GDM1 (cell line): Measurements from ENCODE around the gene SP140.
"Not testable (repeated sequence)": the region's sequence is repeated elsewhere in the genome, so short reads cannot be mapped to it uniquely, and the experiment has no call there.

Source experiments
- DNase-seq: peaks from one replicate; lab custom pipeline; 2025; lab: John Stamatoyannopoulos, UW

Gene SP140

DNA sequence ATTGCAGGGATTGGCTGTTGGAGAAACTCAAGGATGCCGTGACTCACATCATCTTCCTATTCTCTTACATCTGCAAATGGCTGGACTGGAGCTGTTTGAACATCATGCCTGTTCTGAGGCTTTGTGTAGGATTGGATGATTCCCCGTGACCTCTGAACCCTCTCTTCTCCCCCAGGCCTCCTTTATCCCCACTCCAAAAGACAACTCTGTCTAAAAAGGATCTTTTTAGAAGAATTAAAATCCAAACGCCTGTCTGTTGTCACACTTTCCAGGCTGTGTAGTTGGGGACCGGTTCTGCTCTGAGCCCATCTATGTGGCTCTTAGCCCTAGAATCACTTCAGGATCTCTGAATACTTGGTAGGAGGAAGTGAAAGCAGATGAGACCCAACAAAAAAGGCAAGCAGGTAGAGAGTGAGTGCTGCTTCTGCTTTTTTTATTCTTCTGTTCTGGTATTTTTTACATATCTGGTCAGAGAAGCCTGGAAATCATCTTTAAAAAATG lies 565 bp downstream of the SP140 start:
- no peak for DNase-seq

DNA sequence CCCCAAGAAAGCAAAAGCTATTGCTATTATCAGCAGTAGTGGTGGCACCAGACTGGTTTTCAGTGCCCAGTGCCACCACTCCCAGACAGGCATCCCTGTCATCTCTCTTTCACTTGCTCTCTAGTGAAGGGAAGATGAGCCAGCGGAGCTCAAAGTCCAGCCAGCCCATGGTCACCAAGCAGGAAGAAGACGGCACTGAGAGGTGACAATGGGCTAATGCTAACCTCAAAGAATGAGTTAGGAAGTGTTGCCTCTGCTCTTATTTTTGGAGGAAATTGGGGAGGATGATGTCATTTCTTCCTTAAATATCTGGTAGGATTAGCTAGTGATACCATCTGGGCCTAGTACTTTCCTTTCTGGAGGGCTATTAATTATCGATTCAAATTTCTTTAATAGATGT lies 1.7 kb downstream of the SP140 start:
- DNase-seq = no peak

DNA sequence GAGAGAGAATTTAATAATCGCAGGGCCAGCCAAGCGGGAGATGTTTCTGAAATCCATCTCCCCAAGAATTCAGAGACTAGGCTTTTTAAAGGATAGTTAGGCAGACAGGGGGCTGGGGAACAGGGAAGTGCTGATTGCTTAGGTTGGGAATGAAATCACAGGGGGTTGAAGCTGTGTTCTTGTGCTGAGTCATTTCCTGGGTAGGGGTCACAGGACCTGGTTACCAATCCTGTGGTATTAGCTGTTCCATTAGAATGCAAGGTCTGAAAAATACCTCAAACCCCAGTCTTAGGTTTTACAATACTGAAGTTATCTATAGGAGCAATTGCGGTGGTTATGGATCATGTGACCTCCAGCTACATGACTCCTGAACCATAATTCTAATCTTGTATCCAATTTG lies 4.6 kb downstream of the SP140 start:
- no peak for DNase-seq

- no peak for DNase-seq
Measured at GRCh38 chr2:230230496-230231200, 5.1 kb downstream of the SP140 start.

- DNase-seq = no peak
Measured at GRCh38 chr2:230231251-230231650, 5.7 kb downstream of the SP140 start.

DNA sequence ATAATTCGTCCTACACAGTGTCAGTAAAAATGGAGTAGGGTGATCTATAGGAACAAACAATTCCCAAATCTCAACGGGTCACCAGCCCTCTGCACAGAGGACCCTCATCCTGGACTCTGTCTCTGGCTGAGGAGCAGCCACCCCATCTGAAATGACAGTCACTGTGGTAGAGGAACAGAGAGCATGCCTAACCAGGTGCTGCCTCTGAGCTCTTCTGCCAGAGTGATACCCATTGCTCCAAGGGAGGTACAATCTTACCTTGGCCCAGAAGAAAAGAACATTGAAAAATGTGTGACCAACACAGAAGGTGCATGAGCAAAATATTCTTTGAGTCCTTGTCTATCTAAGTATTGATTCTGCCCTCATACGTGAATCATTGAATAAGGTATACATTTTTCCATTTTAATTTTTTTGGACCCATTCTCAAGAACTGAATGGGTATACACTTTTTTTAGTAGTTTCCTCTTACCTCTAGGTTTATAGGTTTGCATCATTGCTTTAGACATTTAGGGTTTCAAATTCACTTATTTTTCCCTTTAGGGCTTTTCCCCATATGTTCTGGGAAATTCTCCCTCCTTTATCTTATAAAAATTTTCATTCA lies 8.7 kb downstream of the SP140 start:
- DNase-seq = no peak

DNA sequence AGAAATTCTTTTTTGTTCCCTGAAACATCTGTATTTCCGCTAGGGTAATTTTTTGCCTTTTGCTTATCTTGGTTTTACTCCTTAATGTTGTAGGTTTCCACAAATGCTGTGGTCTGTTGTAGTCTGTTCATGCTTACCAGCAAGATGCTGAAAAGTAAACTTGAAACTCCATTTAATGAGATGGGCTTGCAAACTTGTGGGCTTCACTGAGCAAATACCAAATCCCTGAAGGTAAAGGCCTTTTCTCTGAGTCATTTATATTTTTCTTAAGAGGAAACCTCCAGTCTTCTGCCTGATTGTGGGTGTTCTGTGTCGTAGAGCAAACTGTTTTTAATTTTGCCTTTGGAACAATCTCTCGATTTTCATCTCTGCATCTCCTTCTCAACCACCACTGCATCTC lies 9.3 kb downstream of the SP140 start:
- no peak for DNase-seq

GRCh38 chr2:230244211-230244610 lies 18.7 kb downstream of the SP140 start:
- no peak for DNase-seq

DNA sequence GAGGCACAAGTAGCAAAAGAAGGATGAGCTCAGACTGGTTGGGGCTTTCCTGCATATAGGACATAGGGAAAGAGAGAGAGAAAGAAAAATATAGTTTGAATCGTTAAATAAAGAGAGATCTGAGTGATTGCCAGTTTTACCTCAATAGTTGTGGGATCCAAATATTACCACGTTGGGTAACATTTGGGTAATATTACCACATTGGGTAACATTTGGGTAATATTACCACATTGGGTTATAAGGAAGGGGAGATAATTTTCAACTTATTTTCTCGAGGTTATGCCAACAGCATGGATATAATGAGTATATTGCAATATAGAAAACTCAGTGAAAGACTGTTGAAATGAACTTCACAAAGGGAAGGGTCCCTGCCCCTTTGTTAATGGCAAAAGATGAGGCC lies 20.7 kb downstream of the SP140 start:
- DNase-seq = no peak

- DNase-seq = no peak
Measured at GRCh38 chr2:230250231-230250630, 24.7 kb downstream of the SP140 start.

DNA sequence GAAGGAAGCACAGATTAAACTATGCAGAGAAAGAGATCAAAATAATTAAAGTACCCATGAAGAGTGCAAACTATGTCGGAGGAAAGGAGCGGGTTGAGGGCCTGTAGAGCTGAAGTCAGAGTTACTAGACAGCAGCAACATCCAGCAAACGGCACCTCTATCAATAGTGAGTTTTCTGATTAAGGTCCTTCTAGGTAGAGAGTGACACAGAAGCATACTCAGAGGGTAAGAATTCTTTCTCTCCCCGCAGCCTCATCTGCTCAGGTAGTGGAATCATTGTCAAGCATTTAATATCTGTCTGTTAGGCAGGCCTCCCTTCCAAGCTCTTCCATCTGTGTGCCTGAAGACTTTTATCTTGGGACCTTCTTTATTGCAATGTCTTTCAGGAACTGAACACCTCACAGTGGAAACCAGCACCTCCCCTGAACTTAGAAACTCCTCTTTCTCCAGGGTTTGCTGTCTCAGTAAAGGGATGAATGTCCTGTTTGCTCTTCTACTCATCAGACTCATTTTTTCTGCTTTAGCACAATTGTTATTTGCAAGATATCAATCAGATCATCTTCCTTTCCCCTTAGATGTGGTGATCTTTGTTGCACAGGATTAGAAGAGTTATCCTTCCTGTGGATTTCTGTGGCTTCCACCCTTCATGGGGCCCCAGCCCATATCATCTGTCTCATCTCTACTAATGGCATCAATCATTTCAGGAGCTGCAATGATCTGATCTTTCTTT lies 28.8 kb downstream of the SP140 start:
- no peak for DNase-seq

- DNase-seq = no peak
Measured at GRCh38 chr2:230256733-230257332, 31.3 kb downstream of the SP140 start.

DNA sequence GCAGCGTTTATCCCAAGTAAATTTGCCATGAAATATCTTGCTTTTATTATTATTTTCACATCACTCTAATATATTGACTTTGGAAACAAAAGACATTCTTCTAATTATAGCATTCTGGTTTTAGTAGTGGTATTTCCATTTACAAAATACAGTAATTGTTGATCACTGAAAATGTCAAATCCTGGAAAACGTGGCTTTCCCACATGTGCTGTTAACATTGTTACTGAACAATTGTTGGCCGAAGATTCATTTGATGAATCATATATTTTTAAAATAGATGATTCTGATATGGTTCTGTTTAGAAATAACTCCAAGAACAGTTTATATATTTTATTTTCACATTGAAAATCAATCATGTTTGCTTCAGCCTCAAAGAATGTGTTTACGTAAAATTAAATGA lies 32.9 kb downstream of the SP140 start:
- DNase-seq = no peak

DNA sequence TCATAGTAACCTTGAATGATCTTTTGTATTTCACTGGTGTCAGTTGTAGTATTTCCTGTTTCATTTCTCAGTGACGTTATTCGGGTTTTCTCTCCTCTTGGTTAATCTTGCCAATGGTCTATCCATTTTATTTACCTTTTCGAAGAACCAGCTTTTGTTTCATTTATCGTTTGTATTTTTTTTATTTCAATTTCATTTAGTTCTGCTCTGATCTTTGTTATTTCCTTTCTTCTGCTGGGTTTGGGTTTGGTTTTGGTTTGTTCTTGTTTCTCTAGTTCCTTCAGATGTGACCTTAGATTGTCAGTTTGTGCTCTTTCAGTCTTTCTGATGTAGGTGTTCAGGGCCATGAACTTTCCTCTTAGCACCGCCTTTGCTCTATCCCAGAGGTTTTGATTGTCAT lies 36.7 kb downstream of the SP140 start:
- no peak for DNase-seq

- not testable (repeated sequence) for DNase-seq
Measured at GRCh38 chr2:230264945-230265344, 39.4 kb downstream of the SP140 start.

- no peak for DNase-seq
Measured at GRCh38 chr2:230266638-230267037, 41.1 kb downstream of the SP140 start.

- DNase-seq = no peak
Measured at GRCh38 chr2:230267059-230267458, 41.5 kb downstream of the SP140 start.

DNA sequence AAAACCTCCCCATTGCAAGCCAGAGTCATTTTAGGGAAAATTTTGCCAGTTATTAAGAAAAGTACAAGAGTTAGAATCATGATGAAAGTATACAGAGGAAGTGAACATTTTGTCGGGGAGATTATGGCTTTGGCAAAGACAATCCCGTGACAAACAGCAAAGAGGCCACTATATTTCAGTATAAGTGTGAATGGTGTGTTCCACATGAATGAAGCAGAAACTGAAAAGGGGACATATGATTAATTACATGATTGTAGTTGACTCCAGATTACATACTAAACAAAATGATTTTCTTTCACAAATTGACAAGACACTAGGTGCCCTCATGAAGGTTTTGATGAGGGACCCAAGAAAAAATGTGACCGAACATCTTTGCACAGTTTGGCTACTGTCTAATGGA lies 42.0 kb downstream of the SP140 start:
- no peak for DNase-seq

GRCh38 chr2:230268606-230269243 lies 43.2 kb downstream of the SP140 start:
- DNase-seq = no peak

DNA sequence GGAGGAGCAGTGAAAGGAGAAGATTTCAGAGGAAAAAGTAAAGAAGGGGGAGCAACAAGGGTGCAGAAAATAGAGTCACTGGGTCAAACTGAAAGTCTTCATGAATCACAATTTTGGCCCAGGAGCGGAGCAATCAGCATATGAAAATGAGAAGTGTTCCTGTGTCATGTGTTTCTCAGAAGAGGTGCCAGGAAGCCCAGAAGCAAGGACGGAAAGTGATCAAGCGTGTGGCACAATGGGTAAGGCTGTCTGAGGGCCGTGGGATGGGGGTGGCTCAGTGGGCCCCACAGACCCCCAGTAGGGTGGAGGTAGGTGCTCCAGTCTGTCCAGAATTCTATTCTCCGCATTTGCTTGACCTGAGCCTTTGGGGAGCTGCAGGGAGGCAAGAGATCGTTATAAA lies 44.2 kb downstream of the SP140 start:
- DNase-seq = no peak

DNA sequence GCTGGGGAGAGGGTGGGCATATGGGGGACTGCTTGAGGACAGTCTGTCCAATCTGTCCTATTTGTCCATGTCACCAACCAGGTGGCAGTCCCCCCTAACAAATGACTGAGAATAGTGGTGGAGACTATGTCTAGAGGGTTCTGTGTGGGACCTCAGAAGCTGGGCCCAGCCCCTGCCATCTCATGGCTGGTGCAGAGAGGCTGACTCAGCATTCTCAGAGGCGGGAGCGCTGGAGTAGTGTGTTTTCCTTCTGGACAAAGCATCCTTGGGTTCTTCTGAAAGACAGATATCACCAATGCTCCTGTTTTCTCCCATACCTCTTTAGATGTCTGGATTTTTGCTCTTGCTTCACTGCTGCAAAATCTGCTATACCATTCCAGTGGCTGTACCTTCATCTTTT lies 57.4 kb downstream of the SP140 start:
- DNase-seq = no peak

GRCh38 chr2:230286048-230286447 lies 60.5 kb downstream of the SP140 start:
- DNase-seq = no peak
